HEK293 (cell line): ENCODE results near the gene KIF21A.

Source experiments
- CTCF ChIA-PET: fragments of 350-600 bp; formaldehyde crosslinking; extraction: SDS; loops from one replicate; lab custom pipeline; 2021; ENCODE audit warnings: antibody characterized with exemption; lab: Yijun Ruan, JAX
- POLR2A ChIA-PET: fragments of 300-600 bp; formaldehyde crosslinking; extraction: SDS; loops from one replicate; lab custom pipeline; 2020; ENCODE audit warnings: antibody characterized with exemption, inconsistent platforms; lab: Yijun Ruan, JAX
- H3K27ac ChIP-seq: fragments of 200-500 bp; sonication (Bioruptor generic); 2 replicates; pipeline ENCODE4 v1.5.1; 2014; ENCODE audit warnings: low read depth, low read length, control low read depth, inconsistent platforms; ENCODE audit errors: extremely low read depth
- H3K36me3 ChIP-seq, 2 experiments: fragments of 200-500 bp in 1 of 2; sonication (Bioruptor generic) in 1 of 2; 1 replicate in 1 of 2; 2 replicates in 1 of 2; pipeline ENCODE4 v1.5.1; 2014 to 2017; ENCODE audit warnings: inconsistent platforms in 2 of 2, low read length in 2 of 2; ENCODE audit not compliant: control insufficient read depth in 2 of 2, insufficient read depth in 1 of 2
- H3K4me1 ChIP-seq: fragments of 200-500 bp; sonication (Bioruptor generic); 2 replicates; pipeline ENCODE4 v1.5.1; 2014; ENCODE audit warnings: mild to moderate bottlenecking, low read length, inconsistent platforms; ENCODE audit not compliant: control insufficient read depth, insufficient read depth
- H3K4me3 ChIP-seq: 2 replicates; pipeline ENCODE4 v1.5.1; 2011; ENCODE audit warnings: low read depth, mild to moderate bottlenecking, control low read depth, low read length, moderate library complexity
- H3K9me3 ChIP-seq: fragments of 200-500 bp; sonication (Bioruptor generic); 2 replicates; pipeline ENCODE4 v1.5.1; 2014; ENCODE audit warnings: low read depth, low read length, inconsistent platforms; ENCODE audit not compliant: control insufficient read depth, insufficient read depth
- GLIS1 ChIP-seq: fragments of 450-650 bp; formaldehyde crosslinking; IDR thresholded peaks from 2 replicates; pipeline ENCODE4 v1.5.1; 2016; ENCODE audit warnings: missing biosample characterization, missing genetic modification characterization
- KLF17 ChIP-seq: fragments of 450-650 bp; formaldehyde crosslinking; IDR thresholded peaks from 2 replicates; pipeline ENCODE4 v1.5.1; 2016; ENCODE audit warnings: missing biosample characterization, missing genetic modification characterization
- MZF1 ChIP-seq: fragments of 450-650 bp; formaldehyde crosslinking; IDR thresholded peaks from 2 replicates; pipeline ENCODE4 v1.5.1; 2017; ENCODE audit warnings: missing biosample characterization, missing genetic modification characterization, borderline replicate concordance
- PRDM4 ChIP-seq: fragments of 450-650 bp; formaldehyde crosslinking; IDR thresholded peaks from 2 replicates; pipeline ENCODE4 v1.5.1; 2017; ENCODE audit warnings: missing biosample characterization, missing genetic modification characterization
- ZNF133 ChIP-seq: fragments of 450-650 bp; formaldehyde crosslinking; IDR thresholded peaks from 2 replicates; pipeline ENCODE4 v1.5.1; 2016; ENCODE audit warnings: missing biosample characterization, missing genetic modification characterization
- ZNF169 ChIP-seq: fragments of 450-650 bp; formaldehyde crosslinking; IDR thresholded peaks from 2 replicates; pipeline ENCODE4 v1.5.1; 2016; ENCODE audit warnings: missing biosample characterization, missing genetic modification characterization
- ZNF18 ChIP-seq: fragments of 450-650 bp; formaldehyde crosslinking; IDR thresholded peaks from 2 replicates; pipeline ENCODE4 v1.5.1; 2016; ENCODE audit warnings: missing biosample characterization, missing genetic modification characterization
- ZNF202 ChIP-seq: fragments of 450-650 bp; formaldehyde crosslinking; IDR thresholded peaks from 2 replicates; pipeline ENCODE4 v1.5.1; 2016; ENCODE audit warnings: missing biosample characterization, missing genetic modification characterization, borderline replicate concordance
- ZNF223 ChIP-seq: fragments of 450-650 bp; formaldehyde crosslinking; IDR thresholded peaks from 2 replicates; pipeline ENCODE4 v1.5.1; 2016; ENCODE audit warnings: missing biosample characterization, missing genetic modification characterization
- ZNF510 ChIP-seq: fragments of 450-650 bp; formaldehyde crosslinking; IDR thresholded peaks from 2 replicates; pipeline ENCODE4 v1.5.1; 2018; ENCODE audit warnings: mild to moderate bottlenecking, missing genetic modification characterization, missing biosample characterization; ENCODE audit not compliant: insufficient replicate concordance
- ZNF549 ChIP-seq: fragments of 450-650 bp; IDR thresholded peaks from 2 replicates; pipeline ENCODE4 v1.5.1; 2018; ENCODE audit warnings: missing biosample characterization, missing genetic modification characterization, mild to moderate bottlenecking, inconsistent platforms, moderate library complexity
- ZNF660 ChIP-seq: fragments of 450-650 bp; IDR thresholded peaks from 2 replicates; pipeline ENCODE4 v1.5.1; 2018; ENCODE audit warnings: missing biosample characterization, mild to moderate bottlenecking, missing genetic modification characterization
- ZNF785 ChIP-seq: fragments of 450-650 bp; formaldehyde crosslinking; IDR thresholded peaks from 2 replicates; pipeline ENCODE4 v1.5.1; 2016; ENCODE audit warnings: missing biosample characterization, missing genetic modification characterization
- TF ChIP-seq, protein P1 (sequence below): fragments of 450-650 bp; formaldehyde crosslinking; IDR thresholded peaks from 2 replicates; pipeline ENCODE4 v1.5.1; 2016; ENCODE audit warnings: missing biosample characterization, missing genetic modification characterization
- TF ChIP-seq, protein P2 (sequence below): fragments of 450-650 bp; formaldehyde crosslinking; IDR thresholded peaks from 2 replicates; pipeline ENCODE4 v1.5.0; 2017; ENCODE audit warnings: missing biosample characterization, missing genetic modification characterization, borderline replicate concordance

Gene KIF21A

GRCh38 chr12:39404000-39404399, 38.9 kb downstream of the KIF21A start:
- Histone ChIP-seq H3K4me1 (no peaks in the 10 kb centered on the region), H3K27ac (no peak overlapping the region), H3K4me3 (no peak overlapping the region), H3K36me3 (no peaks in the 10 kb centered on the region), H3K9me3 (no peaks in the 10 kb centered on the region)
- ChIA-PET CTCF (interaction anchor here (0.6 to 1.3 kb wide), 2 partner anchors 28 to 33 kb away, joined by 4 read pairs; no protein-coding TSS in a partner anchor), POLR2A (no interaction called here)
- TF ChIP-seq PRDM4, result no peak
- TF ChIP-seq ZNF510 (tag by site-specific recombination), result no peak
- TF ChIP-seq ZNF169 (tag by site-specific recombination), result no peak
- TF ChIP-seq MZF1 (tag by site-specific recombination), result no peak
- TF ChIP-seq ZNF223 (tag by site-specific recombination), result no peak
- no peak for TF ChIP-seq ZNF549 (tag by site-specific recombination)
- TF ChIP-seq KLF17, result no peak
- no peak for TF ChIP-seq ZNF785 (tag by site-specific recombination)
- TF ChIP-seq ZNF18 (tag by site-specific recombination), result no peak

- no peaks in the 10 kb centered on the region for H3K4me1 ChIP-seq
- ChIA-PET POLR2A (no interaction called here), CTCF (interaction anchor here (0.6 to 1.3 kb wide), 2 partner anchors 28 to 34 kb away, joined by 4 read pairs; no protein-coding TSS in a partner anchor)
- H3K4me3 ChIP-seq, result no peak overlapping the region
- H3K36me3 ChIP-seq, result no peaks in the 10 kb centered on the region
- TF ChIP-seq, protein P1, sequence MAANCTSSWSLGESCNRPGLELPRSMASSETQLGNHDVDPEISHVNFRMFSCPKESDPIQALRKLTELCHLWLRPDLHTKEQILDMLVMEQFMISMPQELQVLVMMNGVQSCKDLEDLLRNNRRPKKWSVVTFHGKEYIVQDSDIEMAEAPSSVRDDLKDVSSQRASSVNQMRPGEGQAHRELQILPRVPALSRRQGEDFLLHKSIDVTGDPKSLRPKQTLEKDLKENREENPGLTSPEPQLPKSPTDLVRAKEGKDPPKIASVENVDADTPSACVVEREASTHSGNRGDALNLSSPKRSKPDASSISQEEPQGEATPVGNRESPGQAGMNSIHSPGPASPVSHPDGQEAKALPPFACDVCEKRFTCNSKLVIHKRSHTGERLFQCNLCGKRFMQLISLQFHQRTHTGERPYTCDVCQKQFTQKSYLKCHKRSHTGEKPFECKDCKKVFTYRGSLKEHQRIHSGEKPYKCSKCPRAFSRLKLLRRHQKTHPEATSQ, result no peak
- TF ChIP-seq, protein P2, sequence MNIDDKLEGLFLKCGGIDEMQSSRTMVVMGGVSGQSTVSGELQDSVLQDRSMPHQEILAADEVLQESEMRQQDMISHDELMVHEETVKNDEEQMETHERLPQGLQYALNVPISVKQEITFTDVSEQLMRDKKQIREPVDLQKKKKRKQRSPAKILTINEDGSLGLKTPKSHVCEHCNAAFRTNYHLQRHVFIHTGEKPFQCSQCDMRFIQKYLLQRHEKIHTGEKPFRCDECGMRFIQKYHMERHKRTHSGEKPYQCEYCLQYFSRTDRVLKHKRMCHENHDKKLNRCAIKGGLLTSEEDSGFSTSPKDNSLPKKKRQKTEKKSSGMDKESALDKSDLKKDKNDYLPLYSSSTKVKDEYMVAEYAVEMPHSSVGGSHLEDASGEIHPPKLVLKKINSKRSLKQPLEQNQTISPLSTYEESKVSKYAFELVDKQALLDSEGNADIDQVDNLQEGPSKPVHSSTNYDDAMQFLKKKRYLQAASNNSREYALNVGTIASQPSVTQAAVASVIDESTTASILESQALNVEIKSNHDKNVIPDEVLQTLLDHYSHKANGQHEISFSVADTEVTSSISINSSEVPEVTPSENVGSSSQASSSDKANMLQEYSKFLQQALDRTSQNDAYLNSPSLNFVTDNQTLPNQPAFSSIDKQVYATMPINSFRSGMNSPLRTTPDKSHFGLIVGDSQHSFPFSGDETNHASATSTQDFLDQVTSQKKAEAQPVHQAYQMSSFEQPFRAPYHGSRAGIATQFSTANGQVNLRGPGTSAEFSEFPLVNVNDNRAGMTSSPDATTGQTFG, result no peak
- TF ChIP-seq ZNF133 (no peak), ZNF202 (no peak), ZNF785 (tag by site-specific recombination) (no peak), ZNF660 (tag by site-specific recombination) (no peak), GLIS1 (tag by site-specific recombination) (no peak)
- H3K9me3 ChIP-seq, result no peaks in the 10 kb centered on the region
- H3K27ac ChIP-seq, result no peak overlapping the region
These were observed 39.5 kb downstream of the KIF21A start for GRCh38 chr12:39403376-39403775.
